Panc1 (cell line): ENCODE measurements around the gene SMARCA2. TPM values are rescaled to one million over a fixed set of nuclear protein-coding genes. Genes with fewer than 3 reads are reported as not detected.

Source experiments
- ATAC-seq: fragments of 200-7000 bp; cut with Tn5 transposase; 2 replicates; pipeline ENCODE4 v1.9.1; 2020; ENCODE audit warnings: mild to moderate bottlenecking, moderate library complexity
- BruUV-seq: library from RNA; stranded (reverse); fragments of 400-500 nt; replicated peaks from 2 replicates; lab custom pipeline; 2021; lab: Mats Ljungman, UMichigan
- CTCF ChIA-PET: fragments of 300-600 bp; sonication (Branson Sonifier 250); formaldehyde crosslinking; loops from one replicate; lab custom pipeline; 2022; ENCODE audit warnings: antibody characterized with exemption; lab: Charles Lee
- POLR2A ChIA-PET: fragments of 300-600 bp; sonication (Branson Sonifier 250); formaldehyde crosslinking; loops from one replicate; lab custom pipeline; 2022; ENCODE audit warnings: antibody characterized with exemption; lab: Charles Lee
- DNase-seq: peaks from one replicate; pipeline ENCODE4 v3.0.0-alpha.2; 2010; ENCODE audit warnings: low read depth, low spot score
- H3K27ac ChIP-seq: 2 replicates; pipeline ENCODE4 v1.5.1; 2011; ENCODE audit warnings: mild to moderate bottlenecking, low read length, inconsistent platforms
- H3K27me3 ChIP-seq: fragments of 200-500 bp; sonication (Bioruptor generic); 2 replicates; pipeline ENCODE4 v1.6.0; 2014; ENCODE audit warnings: low read length, inconsistent platforms; ENCODE audit not compliant: control insufficient read depth, insufficient read depth
- H3K36me3 ChIP-seq: fragments of 200-500 bp; sonication (Bioruptor generic); 2 replicates; pipeline ENCODE4 v1.5.1; 2014; ENCODE audit warnings: inconsistent platforms, mild to moderate bottlenecking, low read length, moderate library complexity; ENCODE audit not compliant: control insufficient read depth, insufficient read depth
- H3K4me1 ChIP-seq: 2 replicates; pipeline ENCODE4 v1.5.1; 2011; ENCODE audit warnings: inconsistent platforms, mild to moderate bottlenecking, low read length, moderate library complexity; ENCODE audit not compliant: control insufficient read depth, insufficient read depth
- H3K4me3 ChIP-seq, 2 experiments: 2 replicates each; pipeline ENCODE4 v1.5.1; 2011 to 2012; ENCODE audit warnings: low read depth in 2 of 2, low read length in 2 of 2, mild to moderate bottlenecking in 2 of 2, inconsistent platforms in 1 of 2, moderate library complexity in 1 of 2
- H3K9me3 ChIP-seq: fragments of 200-500 bp; sonication (Bioruptor generic); 2 replicates; pipeline ENCODE4 v1.5.1; 2014; ENCODE audit warnings: low read depth, mild to moderate bottlenecking, inconsistent platforms, low read length, moderate library complexity; ENCODE audit not compliant: control insufficient read depth, insufficient read depth
- CTCF ChIP-seq: fragments of 450-650 bp; IDR thresholded peaks from 2 replicates; pipeline ENCODE4 v1.5.1; 2017; ENCODE audit warnings: mild to moderate bottlenecking
- POLR2AphosphoS5 ChIP-seq: IDR thresholded peaks from 2 replicates; pipeline ENCODE4 v1.6.1; 2012; ENCODE audit warnings: mild to moderate bottlenecking, low read depth, low read length, moderate library complexity
- REST ChIP-seq, 2 experiments: IDR thresholded peaks; 2 replicates each; pipeline ENCODE4 v1.6.1; 2011 to 2012; ENCODE audit warnings: low read depth in 2 of 2, control low read depth in 1 of 2, low read length in 1 of 2, mild to moderate bottlenecking in 1 of 2, moderate library complexity in 1 of 2; ENCODE audit not compliant: insufficient read depth in 1 of 2
- SIN3A ChIP-seq: IDR thresholded peaks from 2 replicates; pipeline ENCODE4 v1.6.1; 2012; ENCODE audit warnings: low read depth, mild to moderate bottlenecking, low read length, moderate library complexity, borderline replicate concordance; ENCODE audit not compliant: insufficient read depth
- TCF7L2 ChIP-seq: IDR thresholded peaks from 2 replicates; pipeline ENCODE4 v1.6.1; 2011; ENCODE audit warnings: mild to moderate bottlenecking, low read depth, low read length, inconsistent platforms
- in situ Hi-C: cut with HindIII; loops from 2 replicates; pipeline ENCODE4 v1.10.0; 2016; ENCODE audit warnings: low sequenced_read_pairs, low pct_unique_long_range_greater_than_20kb
- intact Hi-C: fragments of 100-400 bp; cut with micrococcal nuclease; formaldehyde crosslinking; loops from one replicate; pipeline ENCODE4 v1.10.0; 2022; ENCODE audit not compliant: unreplicated experiment
- total RNA-seq: library from RNA; stranded (reverse); gene quantifications from one replicate; pipeline ENCODE4 v1.2.1, GENCODE V29; 2021; ENCODE audit not compliant: unreplicated experiment

Gene SMARCA2
- total RNA-seq, 1 experiment from 2014 or later: 13.3 TPM

GRCh38 chr9:2158111-2158610 is 143.0 kb downstream of the SMARCA2 start:
- Histone ChIP-seq H3K4me1 (no peaks in the 10 kb centered on the region), H3K4me3 (peak overlapping the region; percentile 37 to 61), H3K36me3 (no peaks in the 10 kb centered on the region), H3K27ac (peak overlapping the region; percentile 68), H3K9me3 (no peaks in the 10 kb centered on the region), H3K27me3 (no peaks in the 10 kb centered on the region)
- ChIA-PET CTCF (no interaction called here), POLR2A (no interaction called here)
- DNase-seq (no peak), ATAC-seq (peak; percentile 42; the same call in 1 of the 2 replicates)
- BruUV-seq: no TSS peak
- no peak for TF ChIP-seq SIN3A
- TF ChIP-seq POLR2AphosphoS5: no peak
- no peak for TF ChIP-seq CTCF
- TF ChIP-seq TCF7L2: no peak
- TF ChIP-seq REST (IDR thresholded peaks at IDR 0.05; ENCODE audit: insufficient read depth in 1 of 2, low read depth in 2 of 2, low read length in 1 of 2): no peak
- in situ Hi-C loops (no loop called here), intact Hi-C loops (no loop called here)

GRCh38 chr9:2158766-2159430 is 143.8 kb downstream of the SMARCA2 start:
- Histone ChIP-seq H3K27ac (peak overlapping the region; percentile 68), H3K4me3 (peak overlapping the region; percentile 37 to 61), H3K27me3 (no peaks in the 10 kb centered on the region), H3K9me3 (no peaks in the 10 kb centered on the region), H3K4me1 (no peaks in the 10 kb centered on the region), H3K36me3 (no peaks in the 10 kb centered on the region)
- ATAC-seq (no peak), DNase-seq (no peak)
- ChIA-PET POLR2A (interaction anchor here (0.7 kb wide), 1 partner anchor 681 kb away, joined by 3 read pairs; no protein-coding TSS in a partner anchor), CTCF (no interaction called here)
- no TSS peak for BruUV-seq
- intact Hi-C loops (no loop called here), in situ Hi-C loops (no loop called here)
- TF ChIP-seq TCF7L2 (no peak), POLR2AphosphoS5 (no peak), CTCF (no peak), SIN3A (no peak), REST (IDR thresholded peaks at IDR 0.05; ENCODE audit: insufficient read depth in 1 of 2, low read depth in 2 of 2, low read length in 1 of 2) (no peak)
